ENCODE data around the gene FAM135A. TPM values are rescaled to one million over a fixed set of nuclear protein-coding genes. Genes with fewer than 3 reads are reported as not detected.

Gene FAM135A
- total and polyA plus RNA-seq, 2 of the 13 experiments (the other 11 are each of a cell fraction or from before 2014, with no cell fraction given): 26.9 to 31.5 TPM

- TF ChIP-seq CREB1 (IDR thresholded peaks at IDR 0.05) (no peak), CREB1 (CRISPR knock-in tag; IDR thresholded peaks at IDR 0.05) (peak; percentile 72), EP300 (IDR thresholded peaks at IDR 0.05; ENCODE audit: low read depth in 2 of 2, low read length in 2 of 2) (peak in 1 of 2 experiments; percentile 59; a peak in 2 of 4 replicates), EP300 (CRISPR knock-in tag; IDR thresholded peaks at IDR 0.05; ENCODE audit: borderline replicate concordance) (no peak; the same call in 1 of the 2 replicates), IRF9 (CRISPR knock-in tag; IDR thresholded peaks at IDR 0.05; ENCODE audit: borderline replicate concordance) (no peak), ZNF275 (CRISPR knock-in tag; IDR thresholded peaks at IDR 0.05; ENCODE audit: borderline replicate concordance) (no peak), NFIB (CRISPR knock-in tag; IDR thresholded peaks at IDR 0.05; ENCODE audit: borderline replicate concordance) (no peak), ZNF484 (CRISPR knock-in tag; IDR thresholded peaks at IDR 0.05; ENCODE audit: borderline replicate concordance, low read depth) (no peak), ZKSCAN8 (CRISPR knock-in tag; IDR thresholded peaks at IDR 0.05; ENCODE audit: borderline replicate concordance) (peak; percentile 68; the same call in 1 of the 2 replicates), NFATC3 (CRISPR knock-in tag; IDR thresholded peaks at IDR 0.05) (no peak), ZNF780A (CRISPR knock-in tag; IDR thresholded peaks at IDR 0.05) (no peak), TRIM24 (CRISPR knock-in tag; IDR thresholded peaks at IDR 0.05) (no peak), ZZZ3 (CRISPR knock-in tag; IDR thresholded peaks at IDR 0.05; ENCODE audit: borderline replicate concordance) (no peak), DDIT3 (CRISPR knock-in tag; IDR thresholded peaks at IDR 0.05) (no peak), SIN3B (IDR thresholded peaks at IDR 0.05; ENCODE audit: low read length) (no peak), MBNL3 (CRISPR knock-in tag; conservative IDR thresholded peaks at IDR 0.05) (no peak), NFE2 (CRISPR knock-in tag; IDR thresholded peaks at IDR 0.05) (0 out of 2 replicates have a peak, but pooled peaks have one; percentile 21), CHD2 (IDR thresholded peaks at IDR 0.05; ENCODE audit: low read depth, low read length) (no peak), HNRNPH1 (optimal IDR thresholded peaks at IDR 0.05; ENCODE audit: low read depth, low read length) (no peak), NR0B2 (CRISPR knock-in tag; IDR thresholded peaks at IDR 0.05) (no peak)
- TF ChIP-seq, protein P1, sequence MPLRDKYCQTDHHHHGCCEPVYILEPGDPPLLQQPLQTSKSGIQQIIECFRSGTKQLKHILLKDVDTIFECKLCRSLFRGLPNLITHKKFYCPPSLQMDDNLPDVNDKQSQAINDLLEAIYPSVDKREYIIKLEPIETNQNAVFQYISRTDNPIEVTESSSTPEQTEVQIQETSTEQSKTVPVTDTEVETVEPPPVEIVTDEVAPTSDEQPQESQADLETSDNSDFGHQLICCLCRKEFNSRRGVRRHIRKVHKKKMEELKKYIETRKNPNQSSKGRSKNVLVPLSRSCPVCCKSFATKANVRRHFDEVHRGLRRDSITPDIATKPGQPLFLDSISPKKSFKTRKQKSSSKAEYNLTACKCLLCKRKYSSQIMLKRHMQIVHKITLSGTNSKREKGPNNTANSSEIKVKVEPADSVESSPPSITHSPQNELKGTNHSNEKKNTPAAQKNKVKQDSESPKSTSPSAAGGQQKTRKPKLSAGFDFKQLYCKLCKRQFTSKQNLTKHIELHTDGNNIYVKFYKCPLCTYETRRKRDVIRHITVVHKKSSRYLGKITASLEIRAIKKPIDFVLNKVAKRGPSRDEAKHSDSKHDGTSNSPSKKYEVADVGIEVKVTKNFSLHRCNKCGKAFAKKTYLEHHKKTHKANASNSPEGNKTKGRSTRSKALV (CRISPR knock-in tag; IDR thresholded peaks at IDR 0.05): no peak
- TF ChIP-seq, protein P2, sequence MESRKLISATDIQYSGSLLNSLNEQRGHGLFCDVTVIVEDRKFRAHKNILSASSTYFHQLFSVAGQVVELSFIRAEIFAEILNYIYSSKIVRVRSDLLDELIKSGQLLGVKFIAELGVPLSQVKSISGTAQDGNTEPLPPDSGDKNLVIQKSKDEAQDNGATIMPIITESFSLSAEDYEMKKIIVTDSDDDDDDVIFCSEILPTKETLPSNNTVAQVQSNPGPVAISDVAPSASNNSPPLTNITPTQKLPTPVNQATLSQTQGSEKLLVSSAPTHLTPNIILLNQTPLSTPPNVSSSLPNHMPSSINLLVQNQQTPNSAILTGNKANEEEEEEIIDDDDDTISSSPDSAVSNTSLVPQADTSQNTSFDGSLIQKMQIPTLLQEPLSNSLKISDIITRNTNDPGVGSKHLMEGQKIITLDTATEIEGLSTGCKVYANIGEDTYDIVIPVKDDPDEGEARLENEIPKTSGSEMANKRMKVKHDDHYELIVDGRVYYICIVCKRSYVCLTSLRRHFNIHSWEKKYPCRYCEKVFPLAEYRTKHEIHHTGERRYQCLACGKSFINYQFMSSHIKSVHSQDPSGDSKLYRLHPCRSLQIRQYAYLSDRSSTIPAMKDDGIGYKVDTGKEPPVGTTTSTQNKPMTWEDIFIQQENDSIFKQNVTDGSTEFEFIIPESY (CRISPR knock-in tag; IDR thresholded peaks at IDR 0.05): no peak
Measured at GRCh38 chr6:70398783-70399728, 14.3 kb upstream of the FAM135A start (continued).
